Fibroblast of lung (primary cell): ENCODE data around the gene SNRNP48. TPM values are rescaled to one million over a fixed set of nuclear protein-coding genes. Genes with fewer than 3 reads are reported as not detected.

Experiments used
- DNase-seq, 2 donors: peaks; one replicate each; pipeline versions ENCODE4 v3.0.0 to v3.0.0-alpha.2; 2010; ENCODE audit warnings: low read depth in 2 of 2
- H2AFZ ChIP-seq: 2 replicates; pipeline ENCODE4 v1.5.1; 2012; ENCODE audit warnings: low read length, control low read depth, inconsistent platforms
- H3K27ac ChIP-seq: 2 replicates; pipeline ENCODE4 v1.5.1; 2011; ENCODE audit warnings: low read length, control low read depth; ENCODE audit not compliant: insufficient read depth
- H3K27me3 ChIP-seq: 2 replicates; pipeline ENCODE4 v1.5.1; 2011; ENCODE audit warnings: mild to moderate bottlenecking, low read length; ENCODE audit not compliant: control insufficient read depth, insufficient read depth
- H3K36me3 ChIP-seq: 2 replicates; pipeline ENCODE4 v1.5.1; 2011; ENCODE audit warnings: low read length; ENCODE audit not compliant: control insufficient read depth, insufficient read depth
- H3K4me1 ChIP-seq: 2 replicates; pipeline ENCODE4 v1.5.1; 2011; ENCODE audit warnings: low read length; ENCODE audit not compliant: control insufficient read depth, insufficient read depth; ENCODE audit errors: extremely low read depth
- H3K4me2 ChIP-seq: 2 replicates; pipeline ENCODE4 v1.5.1; 2011; ENCODE audit warnings: low read length, control low read depth; ENCODE audit not compliant: insufficient read depth; ENCODE audit errors: extremely low read depth
- H3K4me3 ChIP-seq, 4 experiments: fragments of 200-600 bp in 1 of 4; sonication (generic) in 1 of 4; replicated peaks in 1 of 4; 2 replicates each; pipeline ENCODE4 v1.5.1; 2011 to 2016; ENCODE audit warnings: low read length in 4 of 4, low read depth in 3 of 4, mild to moderate bottlenecking in 3 of 4, control low read depth in 2 of 4, inconsistent platforms in 1 of 4, mixed read lengths in 1 of 4; ENCODE audit not compliant: insufficient read depth in 1 of 4; ENCODE audit errors: control extremely low read depth in 1 of 4
- H3K79me2 ChIP-seq: 2 replicates; pipeline ENCODE4 v1.5.1; 2012; ENCODE audit warnings: mild to moderate bottlenecking, low read length, inconsistent platforms; ENCODE audit not compliant: control insufficient read depth, insufficient read depth
- H3K9ac ChIP-seq: 2 replicates; pipeline ENCODE4 v1.5.1; 2011; ENCODE audit warnings: mild to moderate bottlenecking, low read length, control low read depth; ENCODE audit not compliant: insufficient read depth
- H3K9me3 ChIP-seq: 2 replicates; pipeline ENCODE4 v1.5.1; 2012; ENCODE audit warnings: low read depth, low read length; ENCODE audit not compliant: control insufficient read depth, insufficient read depth
- H4K20me1 ChIP-seq: 2 replicates; pipeline ENCODE4 v1.5.1; 2011; ENCODE audit warnings: low read length; ENCODE audit not compliant: control insufficient read depth, insufficient read depth; ENCODE audit errors: extremely low read depth
- CTCF ChIP-seq, 2 donors: IDR thresholded peaks in 1 of 2; conservative IDR thresholded peaks in 1 of 2; 1 replicate in 1 of 2; 2 replicates in 1 of 2; pipeline ENCODE4 v1.5.1; 2011 to 2012; ENCODE audit warnings: low read length in 2 of 2, control low read depth in 1 of 2, inconsistent platforms in 1 of 2, low read depth in 1 of 2, mild to moderate bottlenecking in 1 of 2
- EZH2 ChIP-seq: IDR thresholded peaks from 2 replicates; pipeline ENCODE4 v1.5.1; 2012; ENCODE audit warnings: low read length, control low read depth, mild to moderate bottlenecking; ENCODE audit errors: missing control alignments
- polyA minus RNA-seq: library from RNA; depleted of rRNA, polyadenylated mRNA; stranded (reverse); fragments of >200 nt; gene quantifications from 2 replicates; pipeline ENCODE4 v1.2.3, GENCODE V29; 2011; ENCODE audit warnings: low replicate concordance
- polyA plus RNA-seq, 2 donors: library from polyadenylated mRNA; depleted of rRNA in 1 of 2; stranded (reverse) in 1 of 2; unstranded in 1 of 2; fragments of >200 nt; gene quantifications; 2 replicates each; pipeline ENCODE4 v1.2.1, GENCODE V29; 2011 to 2012; ENCODE audit warnings: missing spikeins in 1 of 2
- total RNA-seq: library from RNA; depleted of rRNA; stranded (reverse); fragments of >200 nt; gene quantifications from 2 replicates; pipeline ENCODE4 v1.2.1, GENCODE V29; 2014

SNRNP48 gene
- total RNA-seq (8.3 and 10.0 TPM in 2 replicates), polyA plus RNA-seq (7.2 and 9.1 TPM in 2 replicates), polyA minus RNA-seq (1.2 and 3.6 TPM in 2 replicates)
- polyA plus RNA-seq (2012): 5.4 and 5.5 TPM in 2 replicates

- H3K36me3 ChIP-seq: no peaks in the 10 kb centered on the region
- H3K27ac ChIP-seq: peak within 1 kb of the TSS; percentile 65
- peak within 1 kb of the TSS; percentile 91 for H3K4me2 ChIP-seq
- H3K4me1 ChIP-seq: no peaks in the 10 kb centered on the region
- H3K79me2 ChIP-seq: peaks cover 33% of the 10 kb centered on the region
- H4K20me1 ChIP-seq: no peaks in the 10 kb centered on the region
- peak within 1 kb of the TSS; percentile 96 for H2AFZ ChIP-seq
- peak within 1 kb of the TSS; percentile 83 to 93 (median 86) for H3K4me3 ChIP-seq
- no peaks in the 10 kb centered on the region for H3K9me3 ChIP-seq
- TF ChIP-seq CTCF (conservative IDR thresholded peaks at IDR 0.05 in 1 of 2, IDR thresholded peaks at IDR 0.05 in 1 of 2; ENCODE audit: low read depth in 1 of 2, low read length in 2 of 2) (no peak), EZH2 (no peak)
- peak; percentile 90 to 91 for DNase-seq
- H3K27me3 ChIP-seq: no peaks in the 10 kb centered on the region
- H3K9ac ChIP-seq: peak within 1 kb of the TSS; percentile 75
Measured at GRCh38 chr6:7589949-7590917, at the start of gene SNRNP48. TSS of gene SNRNP48 (plus strand) at chr6:7590198. CDS start at chr6:7590258, 60 bp downstream.

- H3K9ac ChIP-seq: no peak overlapping the region
- H3K79me2 ChIP-seq: no peaks in the 10 kb centered on the region
- no peak overlapping the region for H2AFZ ChIP-seq
- no peaks in the 10 kb centered on the region for H3K4me1 ChIP-seq
- no peaks in the 10 kb centered on the region for H3K36me3 ChIP-seq
- H3K27me3 ChIP-seq: peaks cover 20% of the 10 kb centered on the region
- no peaks in the 10 kb centered on the region for H3K9me3 ChIP-seq
- no peak overlapping the region for H3K27ac ChIP-seq
- peak in 1 of 2 donors; percentile 44 for DNase-seq
- TF ChIP-seq CTCF (conservative IDR thresholded peaks at IDR 0.05 in 1 of 2, IDR thresholded peaks at IDR 0.05 in 1 of 2; ENCODE audit: low read depth in 1 of 2, low read length in 2 of 2): no peak
- H4K20me1 ChIP-seq: no peaks in the 10 kb centered on the region
- H3K4me3 ChIP-seq: peak overlapping the region in 1 of 4 experiments; percentile 46
- H3K4me2 ChIP-seq: no peak overlapping the region
Measured at GRCh38 chr6:7540595-7540994, 49.4 kb upstream of the SNRNP48 start.
